IMR-90 (cell line): ENCODE measurements around the gene TBX1. TPM values are rescaled to one million over a fixed set of nuclear protein-coding genes. Genes with fewer than 3 reads are reported as not detected.

Source experiments
- ATAC-seq: fragments of 200-7000 bp; cut with Tn5 transposase; 2 replicates; pipeline ENCODE4 v1.9.1; 2020; ENCODE audit warnings: low read depth, mild to moderate bottlenecking, moderate library complexity
- BruUV-seq: library from RNA; stranded (reverse); fragments of 400-500 nt; replicated peaks from 2 replicates; lab custom pipeline; 2021; lab: Mats Ljungman, UMichigan
- CTCF ChIA-PET: fragments of 300-600 bp; formaldehyde crosslinking; extraction: SDS; loops from one replicate; lab custom pipeline; 2021; ENCODE audit warnings: antibody characterized with exemption; lab: Yijun Ruan, JAX
- POLR2A ChIA-PET: fragments of 300-600 bp; sonication (Branson Sonifier 250); formaldehyde crosslinking; loops from one replicate; lab custom pipeline; 2022; ENCODE audit warnings: antibody characterized with exemption; ENCODE audit not compliant: unreplicated experiment; lab: Charles Lee
- DNase-seq: peaks from one replicate; pipeline ENCODE4 v3.0.0; 2013
- H2AFZ ChIP-seq: replicated peaks from 2 replicates; pipeline ENCODE3; 2013; ENCODE audit warnings: low read length, mild to moderate bottlenecking; ENCODE audit not compliant: poor library complexity
- H2AK5ac ChIP-seq: 2 replicates; pipeline ENCODE4 v1.6.1; 2013; ENCODE audit warnings: low read depth, low read length, inconsistent platforms
- H2AK9ac ChIP-seq: replicated peaks from 2 replicates; pipeline ENCODE3; 2013; ENCODE audit warnings: mild to moderate bottlenecking, low read depth, low read length, moderate library complexity; ENCODE audit not compliant: poor library complexity
- H2BK120ac ChIP-seq: 2 replicates; pipeline ENCODE4 v1.6.1; 2013; ENCODE audit warnings: low read depth, low read length, inconsistent platforms
- H2BK15ac ChIP-seq: 3 replicates; pipeline ENCODE4 v1.6.1; 2013; ENCODE audit warnings: low read depth, low read length, inconsistent platforms
- H2BK20ac ChIP-seq: 2 replicates; pipeline ENCODE4 v1.6.1; 2013; ENCODE audit warnings: low read depth, mild to moderate bottlenecking, inconsistent platforms, low read length, moderate library complexity
- H2BK5ac ChIP-seq: 2 replicates; pipeline ENCODE4 v1.6.1; 2013; ENCODE audit warnings: mild to moderate bottlenecking, low read depth, low read length, inconsistent platforms; ENCODE audit not compliant: poor library complexity, severe bottlenecking
- H3K14ac ChIP-seq: replicated peaks from 2 replicates; pipeline ENCODE4 v1.6.1; 2013; ENCODE audit warnings: low read depth, low read length, inconsistent platforms
- H3K18ac ChIP-seq: 2 replicates; pipeline ENCODE4 v1.6.1; 2013; ENCODE audit warnings: low read depth, low read length, control low read depth
- H3K23ac ChIP-seq: 2 replicates; pipeline ENCODE4 v1.6.1; 2013; ENCODE audit warnings: low read depth, low read length, inconsistent platforms
- H3K27ac ChIP-seq: 2 replicates; pipeline ENCODE4 v1.5.1; 2013; ENCODE audit warnings: mild to moderate bottlenecking, control low read depth, low read length; ENCODE audit not compliant: insufficient read depth
- H3K27me3 ChIP-seq: 2 replicates; pipeline ENCODE4 v1.6.1; 2013; ENCODE audit warnings: low read length; ENCODE audit not compliant: control insufficient read depth, insufficient read depth
- H3K36me3 ChIP-seq: 2 replicates; pipeline ENCODE4 v1.6.1; 2013; ENCODE audit warnings: low read length, mixed read lengths; ENCODE audit not compliant: control insufficient read depth, insufficient read depth
- H3K4ac ChIP-seq: 2 replicates; pipeline ENCODE4 v1.6.1; 2013; ENCODE audit warnings: low read depth, low read length, inconsistent platforms
- H3K4me1 ChIP-seq: 2 replicates; pipeline ENCODE4 v1.6.1; 2013; ENCODE audit warnings: low read length, mixed read lengths; ENCODE audit not compliant: control insufficient read depth, insufficient read depth
- H3K4me2 ChIP-seq: 2 replicates; pipeline ENCODE4 v1.6.1; 2013; ENCODE audit warnings: low read depth, mild to moderate bottlenecking, control low read depth, low read length, moderate library complexity
- H3K4me3 ChIP-seq: 2 replicates; pipeline ENCODE4 v1.5.1; 2013; ENCODE audit warnings: low read depth, mild to moderate bottlenecking, control low read depth, low read length, moderate library complexity; ENCODE audit not compliant: insufficient read depth
- H3K56ac ChIP-seq: 2 replicates; pipeline ENCODE4 v1.6.1; 2013; ENCODE audit warnings: low read length, inconsistent platforms; ENCODE audit not compliant: insufficient read depth; ENCODE audit errors: extremely low read depth
- H3K79me1 ChIP-seq, 2 experiments: 2 replicates each; pipeline ENCODE4 v1.6.1; 2013; ENCODE audit warnings: low read length in 2 of 2, inconsistent platforms in 1 of 2, low read depth in 1 of 2
- H3K9ac ChIP-seq: 2 replicates; pipeline ENCODE4 v1.6.1; 2013; ENCODE audit warnings: low read depth, low read length, control low read depth
- H3K9me1 ChIP-seq: 2 replicates; pipeline ENCODE4 v1.6.1; 2013; ENCODE audit warnings: low read length, inconsistent platforms; ENCODE audit not compliant: insufficient read depth
- H3K9me3 ChIP-seq: 2 replicates; pipeline ENCODE4 v1.6.1; 2013; ENCODE audit warnings: low read length; ENCODE audit not compliant: control insufficient read depth, insufficient read depth
- H4K20me1 ChIP-seq: 2 replicates; pipeline ENCODE4 v1.6.1; 2013; ENCODE audit warnings: low read length, inconsistent platforms; ENCODE audit not compliant: insufficient read depth
- H4K5ac ChIP-seq: 2 replicates; pipeline ENCODE4 v1.6.1; 2013; ENCODE audit warnings: mild to moderate bottlenecking, low read depth, low read length, control low read depth
- H4K8ac ChIP-seq, 2 experiments: 2 replicates each; pipeline ENCODE4 v1.6.1; 2013; ENCODE audit warnings: low read depth in 2 of 2, low read length in 2 of 2, control low read depth in 1 of 2, inconsistent platforms in 1 of 2
- H4K91ac ChIP-seq: 2 replicates; pipeline ENCODE4 v1.6.1; 2013; ENCODE audit warnings: low read depth, low read length, inconsistent platforms; ENCODE audit not compliant: insufficient read depth
- BHLHE40 ChIP-seq: fragments of 150-350 bp; IDR thresholded peaks from 2 replicates; pipeline ENCODE4 v1.6.1; 2016; ENCODE audit warnings: mild to moderate bottlenecking, low read depth, low read length
- MAFK ChIP-seq: IDR thresholded peaks from 2 replicates; pipeline ENCODE4 v1.6.1; 2012; ENCODE audit warnings: low read depth, low read length, improper control_type of control experiment
- MAZ ChIP-seq: IDR thresholded peaks from 2 replicates; pipeline ENCODE4 v1.6.1; 2012; ENCODE audit warnings: low read depth, mild to moderate bottlenecking, low read length, improper control_type of control experiment, moderate library complexity, borderline replicate concordance
- MXI1 ChIP-seq: IDR thresholded peaks from 2 replicates; pipeline ENCODE4 v1.6.1; 2012; ENCODE audit warnings: low read depth, mild to moderate bottlenecking, low read length, moderate library complexity, borderline replicate concordance
- POLR2A ChIP-seq: IDR thresholded peaks from 2 replicates; pipeline ENCODE4 v1.6.1; 2012; ENCODE audit warnings: mild to moderate bottlenecking, low read depth, low read length
- RAD21 ChIP-seq: IDR thresholded peaks from 2 replicates; pipeline ENCODE4 v1.6.1; 2012; ENCODE audit warnings: low read length, improper control_type of control experiment
- RFX5 ChIP-seq: IDR thresholded peaks from 2 replicates; pipeline ENCODE4 v1.8.0; 2012; ENCODE audit warnings: low read depth, mild to moderate bottlenecking, low read length, moderate library complexity
- USF2 ChIP-seq: fragments of 150-350 bp; IDR thresholded peaks from 2 replicates; pipeline ENCODE4 v1.6.1; 2017; ENCODE audit warnings: mild to moderate bottlenecking, antibody characterized with exemption, low read length, low read depth
- WGBS, 2 experiments: methylation state at CpG; one replicate each; pipeline versions ENCODE4 v1.1.5 to v1.1.7; 2013; ENCODE audit warnings: missing lambda C conversion rate in 2 of 2; ENCODE audit not compliant: insufficient read length in 1 of 2; ENCODE audit errors: extremely low coverage in 2 of 2; 5-methylcytosine and 5-hydroxymethylcytosine counted together
- dilution Hi-C: fragments of 300-500 bp; cut with HindIII; formaldehyde crosslinking; loops from one replicate; pipeline ENCODE4 v1.14.3; 2018; ENCODE audit warnings: low sequenced_read_pairs; ENCODE audit not compliant: unreplicated experiment
- in situ Hi-C: fragments of 300-500 bp; cut with MboI; formaldehyde crosslinking; loops from 3 replicates; pipeline ENCODE4 v1.14.3; 2019; ENCODE audit warnings: low sequenced_read_pairs, inconsistent platforms, mixed read lengths
- intact Hi-C: fragments of 100-400 bp; cut with micrococcal nuclease; formaldehyde crosslinking; loops from 2 replicates; pipeline ENCODE4 v1.10.0; 2022
- polyA plus RNA-seq, 3 experiments: library from polyadenylated mRNA; depleted of rRNA; stranded (reverse); fragments of >200 nt; gene quantifications; 2 replicates each; pipeline ENCODE4 v1.2.3, GENCODE V29; 2012; ENCODE audit warnings: low replicate concordance in 1 of 3
- total RNA-seq: library from RNA; depleted of rRNA; stranded (reverse); fragments of >200 nt; gene quantifications from 2 replicates; pipeline ENCODE4 v1.2.3, GENCODE V29; 2012

TBX1 gene
- total and polyA plus RNA-seq, 2 of the 4 experiments (the other 2 are of a cell fraction): 0.03 TPM; not detected in 1

- in situ Hi-C loops: no loop called here
These were observed 26.6 kb downstream of the TBX1 start for GRCh38 chr22:19786959-19787848.

More at GRCh38 chr22:19786959-19787848, 26.6 kb downstream of the TBX1 start:
- Histone ChIP-seq H2AK5ac (no peak overlapping the region), H3K4ac (no peak overlapping the region), H3K4me3 (no peak overlapping the region), H3K36me3 (peaks cover 3% of the 10 kb centered on the region), H2AFZ (no peak overlapping the region), H3K9ac (no peak overlapping the region), H2BK20ac (no peak overlapping the region), H3K4me1 (no peaks in the 10 kb centered on the region), H2BK5ac (no peak overlapping the region), H3K56ac (no peak overlapping the region), H4K5ac (no peak overlapping the region), H3K14ac (no peak overlapping the region), H2BK15ac (no peak overlapping the region), H3K27me3 (no peaks in the 10 kb centered on the region), H3K27ac (no peak overlapping the region), H2AK9ac (no peak overlapping the region), H3K23ac (no peak overlapping the region), H4K8ac (no peak overlapping the region), H3K18ac (no peak overlapping the region), H2BK120ac (no peak overlapping the region), H3K9me1 (no peaks in the 10 kb centered on the region; the same call in 1 of the 2 replicates), H3K79me1 (no peaks in the 10 kb centered on the region), H3K4me2 (no peak overlapping the region), H3K9me3 (peaks cover 7% of the 10 kb centered on the region), H4K91ac (no peak overlapping the region), H4K20me1 (no peaks in the 10 kb centered on the region)
- no peak for DNase-seq
- no TSS peak for BruUV-seq
- CTCF ChIA-PET: no interaction called here
- TF ChIP-seq USF2: no peak
- TF ChIP-seq MXI1: no peak
- TF ChIP-seq POLR2A: no peak
- no peak for TF ChIP-seq MAFK
- TF ChIP-seq MAZ: no peak
- TF ChIP-seq RAD21: no peak
- no peak for TF ChIP-seq RFX5
- no peak for TF ChIP-seq BHLHE40
- 92% methylated on average over 5 of the region's 28 CpGs; no CpG with 5 or more reads in 1 of the 2 experiments for WGBS, 2 experiments
- intact Hi-C loops (no loop called here), dilution Hi-C loops (no loop called here)
- POLR2A ChIA-PET: no interaction called here
- ATAC-seq: no peak
